Amniotic epithelial cell (primary cell): Measurements from ENCODE around the gene CLCN3.
"Not testable (repeated sequence)": the region's sequence is repeated elsewhere in the genome, so short reads cannot be mapped to it uniquely, and the experiment has no call there.

ENCODE experiments used
- DNase-seq: peaks from one replicate; pipeline ENCODE4 v3.0.0-alpha.2; 2010; ENCODE audit warnings: low read depth

The CLCN3 gene

GRCh38 chr4:169657470-169658107 is 37.2 kb downstream of the CLCN3 start:
- DNase-seq, result no peak

GRCh38 chr4:169658196-169658595 is 37.8 kb downstream of the CLCN3 start:
- DNase-seq, result no peak

GRCh38 chr4:169658975-169659715 is 38.8 kb downstream of the CLCN3 start:
- DNase-seq, result no peak

- peak; percentile 99 for DNase-seq
Measured at GRCh38 chr4:169659716-169660670, 39.6 kb downstream of the CLCN3 start.

- DNase-seq, result no peak
Measured at GRCh38 chr4:169660929-169661328, 40.6 kb downstream of the CLCN3 start.

GRCh38 chr4:169661761-169662160 is 41.4 kb downstream of the CLCN3 start:
- DNase-seq, result no peak

GRCh38 chr4:169662206-169662605 is 41.8 kb downstream of the CLCN3 start:
- DNase-seq, result no peak

GRCh38 chr4:169663402-169663801 is 43.0 kb downstream of the CLCN3 start:
- DNase-seq, result no peak

GRCh38 chr4:169663831-169664230 is 43.5 kb downstream of the CLCN3 start:
- peak; percentile 23 for DNase-seq

- DNase-seq, result no peak
Measured at GRCh38 chr4:169664615-169665014, 44.2 kb downstream of the CLCN3 start.

- peak; percentile 19 for DNase-seq
Measured at GRCh38 chr4:169665046-169665737, 44.8 kb downstream of the CLCN3 start.

GRCh38 chr4:169668069-169668721 is 47.8 kb downstream of the CLCN3 start:
- no peak for DNase-seq

GRCh38 chr4:169675825-169676224 is 55.4 kb downstream of the CLCN3 start:
- DNase-seq, result no peak

GRCh38 chr4:169677150-169677748 is 56.9 kb downstream of the CLCN3 start:
- DNase-seq, result peak; percentile 14

GRCh38 chr4:169678486-169678885 is 58.1 kb downstream of the CLCN3 start:
- not testable (repeated sequence) for DNase-seq

- DNase-seq, result not testable (repeated sequence)
Measured at GRCh38 chr4:169678951-169679591, 58.7 kb downstream of the CLCN3 start.

- peak; percentile 68 for DNase-seq
Measured at GRCh38 chr4:169682372-169683047, 62.1 kb downstream of the CLCN3 start.

GRCh38 chr4:169689681-169690080 is 69.3 kb downstream of the CLCN3 start:
- DNase-seq, result no peak

- no peak for DNase-seq
Measured at GRCh38 chr4:169690787-169691186, 70.4 kb downstream of the CLCN3 start.

GRCh38 chr4:169698331-169698730 is 78.0 kb downstream of the CLCN3 start:
- no peak for DNase-seq
